ENCODE data around the gene LITAF.
"Not testable (repeated sequence)": the region's sequence is repeated elsewhere in the genome, so short reads cannot be mapped to it uniquely, and the experiment has no call there.

The LITAF gene

GRCh38 chr16:11601425-11601824 lies 14.7 kb upstream of the LITAF start:
- H3K36me3 ChIP-seq: no peaks in the 10 kb centered on the region
- no peaks in the 10 kb centered on the region for H3K4me1 ChIP-seq
- TF ChIP-seq CTCF (IDR thresholded peaks at IDR 0.05; ENCODE audit: low read depth, low read length): no peak
- DNase-seq: no peak
- H3K27me3 ChIP-seq: no peaks in the 10 kb centered on the region
- no peak overlapping the region for H3K4me3 ChIP-seq (ENCODE audit: low read depth, low read length)
- no peaks in the 10 kb centered on the region for H3K9me3 ChIP-seq

- no peak for TF ChIP-seq CTCF (IDR thresholded peaks at IDR 0.05; ENCODE audit: low read depth, low read length)
- Histone ChIP-seq H3K36me3 (no peaks in the 10 kb centered on the region), H3K4me1 (no peaks in the 10 kb centered on the region), H3K9me3 (no peaks in the 10 kb centered on the region), H3K4me3 (ENCODE audit: low read depth, low read length) (no peak overlapping the region), H3K27me3 (no peaks in the 10 kb centered on the region)
- no peak for DNase-seq
Measured at GRCh38 chr16:11599579-11599978, 12.9 kb upstream of the LITAF start.

DNA sequence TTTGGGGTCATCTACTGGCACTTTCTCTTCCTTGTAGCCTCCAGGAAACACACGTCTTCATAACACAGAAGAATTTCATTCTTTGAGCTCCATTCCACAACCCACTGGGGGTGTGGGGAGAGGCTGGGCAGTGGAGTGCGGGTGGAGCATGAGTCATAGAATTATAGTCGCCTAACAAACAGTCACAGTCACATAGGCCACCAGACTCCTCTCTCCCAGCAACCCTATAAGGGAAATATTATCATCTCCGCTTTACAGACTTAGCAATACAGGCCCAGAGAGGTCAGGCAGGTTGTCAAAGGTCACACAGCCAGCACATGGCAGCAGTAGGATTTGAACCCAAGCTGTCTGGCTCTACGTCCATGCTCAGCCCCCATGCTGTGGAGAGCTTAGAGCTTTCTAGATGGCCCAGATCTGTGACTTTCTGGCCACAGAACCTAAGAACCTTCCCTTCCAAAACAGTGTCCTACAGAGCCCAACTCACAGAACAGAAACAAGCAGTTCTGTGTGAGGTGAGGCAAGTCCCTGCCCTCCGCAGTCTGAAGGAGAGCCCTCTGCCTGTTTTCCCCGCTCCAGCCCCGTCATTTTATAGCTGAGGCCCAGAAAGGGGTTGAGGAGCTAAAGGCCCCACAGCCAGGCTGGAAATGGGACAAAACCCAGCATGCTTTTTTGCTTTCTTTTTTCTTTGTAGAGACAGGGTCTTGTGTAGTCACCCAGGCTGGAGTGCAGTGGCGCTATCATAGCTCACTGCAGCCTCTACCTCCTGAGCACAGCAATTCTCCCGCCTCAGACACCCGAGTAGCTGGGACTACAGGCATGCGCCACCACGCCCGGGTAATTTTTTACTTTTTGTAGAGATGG lies 10.7 kb upstream of the LITAF start:
- Histone ChIP-seq H3K9me3 (no peaks in the 10 kb centered on the region), H3K4me3 (ENCODE audit: low read depth, low read length) (no peak overlapping the region), H3K27me3 (no peaks in the 10 kb centered on the region), H3K36me3 (no peaks in the 10 kb centered on the region), H3K4me1 (no peaks in the 10 kb centered on the region)
- TF ChIP-seq CTCF (IDR thresholded peaks at IDR 0.05; ENCODE audit: low read depth, low read length): no peak
- DNase-seq: no peak

DNA sequence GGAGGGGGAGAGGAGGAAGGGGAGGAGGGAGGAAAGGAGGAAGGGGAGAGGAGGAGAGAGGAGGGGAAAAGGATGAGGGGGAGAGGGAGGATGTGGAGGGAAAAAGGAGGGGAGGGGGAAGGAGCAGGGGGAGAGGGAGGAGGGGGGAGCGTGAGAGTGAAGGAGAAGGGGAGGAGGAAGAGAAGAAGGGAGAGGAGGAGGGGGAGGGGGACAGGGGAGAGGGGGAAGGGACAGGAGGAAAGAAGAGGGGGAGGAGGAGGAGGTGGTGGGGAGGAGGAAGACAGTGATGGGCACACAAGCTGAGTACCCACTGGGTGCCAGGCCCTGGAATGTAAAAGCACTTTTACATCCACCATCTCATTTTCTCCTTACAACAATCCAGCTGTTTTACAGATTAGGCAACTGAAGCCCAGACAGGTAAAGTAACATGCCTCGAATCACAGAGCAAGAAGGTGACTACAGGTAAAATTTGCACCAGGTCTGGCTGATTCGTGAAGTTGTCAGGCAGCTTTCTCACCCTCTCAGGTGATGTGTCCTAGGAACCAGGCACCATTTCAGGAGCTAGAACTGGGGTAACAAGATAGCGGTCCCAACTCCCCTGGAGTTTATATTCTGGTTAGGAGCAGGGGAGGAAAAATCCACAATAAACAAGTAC lies 10.0 kb upstream of the LITAF start:
- Histone ChIP-seq H3K4me3 (ENCODE audit: low read depth, low read length) (no peak overlapping the region), H3K4me1 (no peaks in the 10 kb centered on the region), H3K9me3 (no peaks in the 10 kb centered on the region), H3K36me3 (no peaks in the 10 kb centered on the region), H3K27me3 (no peaks in the 10 kb centered on the region)
- no peak for TF ChIP-seq CTCF (IDR thresholded peaks at IDR 0.05; ENCODE audit: low read depth, low read length)
- DNase-seq: no peak

DNA sequence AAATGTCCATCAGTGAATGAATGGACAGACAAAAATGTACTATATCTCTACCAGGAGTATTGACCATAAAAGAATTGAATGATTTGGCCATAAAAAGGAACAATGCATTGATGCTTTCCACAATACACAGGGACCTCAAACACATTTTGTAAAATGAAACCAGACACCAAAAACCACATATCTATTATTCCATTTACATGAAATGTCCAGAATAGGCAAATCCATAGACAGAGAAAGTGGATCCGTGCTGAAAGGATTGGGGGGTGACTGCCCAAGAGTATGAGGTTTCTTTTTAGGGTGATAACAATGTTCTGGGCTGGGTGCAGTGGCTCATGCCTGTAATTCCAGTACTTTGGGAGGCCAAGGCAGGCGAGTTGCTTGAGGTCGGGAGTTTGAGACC lies 6.9 kb upstream of the LITAF start:
- no peak for DNase-seq
- Histone ChIP-seq H3K4me1 (no peaks in the 10 kb centered on the region), H3K9me3 (no peaks in the 10 kb centered on the region), H3K4me3 (ENCODE audit: low read depth, low read length) (no peak overlapping the region), H3K27me3 (no peaks in the 10 kb centered on the region), H3K36me3 (no peaks in the 10 kb centered on the region)
- TF ChIP-seq CTCF (IDR thresholded peaks at IDR 0.05; ENCODE audit: low read depth, low read length): no peak

DNA sequence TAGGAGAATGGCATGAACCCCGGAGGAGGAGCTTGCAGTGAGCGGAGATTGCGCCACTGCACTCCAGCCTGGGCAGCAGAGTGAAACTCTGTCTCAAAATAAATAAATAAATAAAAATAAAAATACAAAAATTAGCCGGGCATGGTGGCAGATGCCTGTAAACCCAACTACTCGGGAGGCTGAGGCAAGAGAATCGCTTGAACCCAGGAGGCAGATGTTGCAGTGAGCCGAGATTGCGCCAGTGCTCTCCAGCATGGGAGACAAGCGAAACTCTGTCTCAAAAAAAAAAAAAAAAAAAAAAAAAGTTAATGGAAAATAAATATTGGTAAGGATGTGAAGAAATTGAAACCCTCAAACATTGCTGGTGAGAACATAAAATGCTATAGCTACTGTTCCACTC lies 6.4 kb upstream of the LITAF start:
- not testable (repeated sequence) for H3K36me3 ChIP-seq; H3K4me3 ChIP-seq (ENCODE audit: low read depth, low read length); H3K4me1 ChIP-seq; H3K9me3 ChIP-seq; DNase-seq; H3K27me3 ChIP-seq

- not testable (repeated sequence) for H3K36me3 ChIP-seq; H3K4me3 ChIP-seq (ENCODE audit: low read depth, low read length); H3K4me1 ChIP-seq; DNase-seq; H3K27me3 ChIP-seq; H3K9me3 ChIP-seq
Measured at GRCh38 chr16:11591630-11592029, 4.9 kb upstream of the LITAF start.

Measured in BE2C (cell line).